ENCODE data around the gene DDX24. TPM values are rescaled to one million over a fixed set of nuclear protein-coding genes. Genes with fewer than 3 reads are reported as not detected.

DDX24 gene
- total RNA-seq, 2 experiments from 2014 or later, result 172 to 184 TPM

GRCh38 chr14:94056579-94057308, 24.3 kb downstream of the DDX24 start:
- peak; percentile 66 for ATAC-seq
- Mint-ChIP-seq H3K4me1 (ENCODE audit: low read depth) (peaks cover 67% of the 10 kb centered on the region), H3K9me3 (ENCODE audit: insufficient read depth) (no peaks in the 10 kb centered on the region), H3K4me3 (peak overlapping the region; percentile 37), H3K27me3 (ENCODE audit: low read depth) (no peaks in the 10 kb centered on the region), H3K36me3 (ENCODE audit: low read depth) (peaks cover 89% of the 10 kb centered on the region), H3K27ac (peak overlapping the region; percentile 71)
- DNase-seq, result peak; percentile 59
- POLR2A ChIA-PET, result interaction anchor here (1.3 to 1.6 kb wide), 2 partner anchors 24 to 94 kb away, joined by 3 to 5 read pairs; partner anchors contain the start of genes DDX24 and IFI27L1
- CTCF ChIA-PET, result interaction anchor here (0.9 to 4.6 kb wide), 14 partner anchors 11 to 125 kb away, joined by 3 to 28 read pairs (median 6); partner anchors contain the start of genes DDX24 and IFI27L1

GRCh38 chr14:94054936-94055335, 26.1 kb downstream of the DDX24 start:
- H3K36me3 Mint-ChIP-seq (ENCODE audit: low read depth), result peaks cover 89% of the 10 kb centered on the region
- peak overlapping the region; percentile 37 for H3K27ac Mint-ChIP-seq
- no peaks in the 10 kb centered on the region for H3K9me3 Mint-ChIP-seq (ENCODE audit: insufficient read depth)
- H3K4me3 Mint-ChIP-seq, result no peak overlapping the region
- ChIA-PET POLR2A (interaction anchor here (1.0 kb wide), 1 partner anchor 77 kb away, joined by 4 read pairs; no protein-coding TSS in a partner anchor), CTCF (interaction anchor here (1.1 to 4.2 kb wide), 5 partner anchors 12 to 118 kb away, joined by 3 to 23 read pairs (median 7); no protein-coding TSS in a partner anchor)
- no peak for ATAC-seq
- H3K4me1 Mint-ChIP-seq (ENCODE audit: low read depth), result peaks cover 67% of the 10 kb centered on the region
- DNase-seq, result no peak
- H3K27me3 Mint-ChIP-seq (ENCODE audit: low read depth), result no peaks in the 10 kb centered on the region

DNA sequence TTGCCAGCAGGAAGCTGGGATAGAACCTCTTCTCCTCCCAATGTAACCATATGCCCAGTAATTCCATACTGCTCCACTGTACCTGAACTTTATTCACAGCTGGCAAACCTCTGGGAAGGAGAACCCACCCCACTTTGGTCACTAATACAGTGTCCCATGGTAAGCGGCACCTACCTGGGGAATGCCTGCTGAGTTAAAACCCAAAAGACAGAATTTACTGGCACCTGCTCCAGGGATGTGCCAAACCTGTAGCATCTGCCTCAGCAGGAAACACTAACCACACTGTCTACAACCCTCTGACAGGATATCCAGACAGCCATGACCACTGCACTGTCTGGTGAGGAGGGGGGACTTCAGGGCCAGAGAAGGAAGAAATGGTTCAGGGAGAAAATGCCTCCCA, 26.6 kb downstream of the DDX24 start:
- H3K4me3 Mint-ChIP-seq, result no peak overlapping the region
- ATAC-seq (no peak), DNase-seq (peak; percentile 23)
- no peaks in the 10 kb centered on the region for H3K9me3 Mint-ChIP-seq (ENCODE audit: insufficient read depth)
- H3K27ac Mint-ChIP-seq, result peak overlapping the region; percentile 37
- ChIA-PET CTCF (interaction anchor here (1.1 to 4.2 kb wide), 6 partner anchors 18 to 118 kb away, joined by 3 to 23 read pairs (median 10); no protein-coding TSS in a partner anchor), POLR2A (interaction anchor here (1.0 kb wide), 1 partner anchor 76 kb away, joined by 4 read pairs; no protein-coding TSS in a partner anchor)
- no peaks in the 10 kb centered on the region for H3K27me3 Mint-ChIP-seq (ENCODE audit: low read depth)
- peaks cover 67% of the 10 kb centered on the region for H3K4me1 Mint-ChIP-seq (ENCODE audit: low read depth)
- peaks cover 87% of the 10 kb centered on the region for H3K36me3 Mint-ChIP-seq (ENCODE audit: low read depth)

- Mint-ChIP-seq H3K27ac (no peak overlapping the region), H3K9me3 (ENCODE audit: insufficient read depth) (no peaks in the 10 kb centered on the region), H3K4me3 (no peak overlapping the region), H3K27me3 (ENCODE audit: low read depth) (no peaks in the 10 kb centered on the region), H3K36me3 (ENCODE audit: low read depth) (peaks cover 84% of the 10 kb centered on the region), H3K4me1 (ENCODE audit: low read depth) (peaks cover 51% of the 10 kb centered on the region)
- DNase-seq, result no peak
- POLR2A ChIA-PET, result no interaction called here
- ATAC-seq, result no peak
- CTCF ChIA-PET, result interaction anchor here (1.8 to 7.2 kb wide), 5 partner anchors 16 to 113 kb away, joined by 5 to 52 read pairs (median 17); no protein-coding TSS in a partner anchor
Observed at GRCh38 chr14:94052662-94053061, 28.3 kb downstream of the DDX24 start.

DNA sequence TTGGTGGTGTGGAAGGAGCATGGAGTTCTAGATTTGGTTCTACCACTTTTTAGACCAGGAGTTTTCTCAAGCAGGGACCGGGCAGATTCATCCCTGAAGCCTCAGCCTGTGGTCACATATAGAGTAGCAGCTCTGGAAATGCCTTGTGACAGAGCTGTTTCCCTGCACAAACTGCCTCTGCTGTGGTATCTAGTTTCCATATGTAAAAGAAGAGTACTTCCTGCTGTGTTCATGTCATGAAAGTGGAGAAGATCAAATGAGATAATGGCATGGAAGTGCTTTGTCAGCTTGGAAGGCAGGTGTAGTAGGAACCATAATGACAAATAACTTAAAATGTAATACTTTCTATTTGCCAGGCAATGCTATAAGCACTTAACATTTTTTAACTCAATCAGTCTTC, 28.8 kb downstream of the DDX24 start:
- CTCF ChIA-PET, result interaction anchor here (0.8 to 7.2 kb wide), 11 partner anchors 14 to 129 kb away, joined by 3 to 52 read pairs (median 5); partner anchors contain the start of genes DDX24 and IFI27L1
- Mint-ChIP-seq H3K4me1 (ENCODE audit: low read depth) (peaks cover 46% of the 10 kb centered on the region), H3K9me3 (ENCODE audit: insufficient read depth) (no peaks in the 10 kb centered on the region), H3K36me3 (ENCODE audit: low read depth) (peaks cover 79% of the 10 kb centered on the region), H3K27ac (peak overlapping the region; percentile 7), H3K27me3 (ENCODE audit: low read depth) (no peaks in the 10 kb centered on the region), H3K4me3 (no peak overlapping the region)
- ATAC-seq (no peak), DNase-seq (no peak)
- POLR2A ChIA-PET, result interaction anchor here (0.9 kb wide), 1 partner anchor 27 kb away, joined by 3 read pairs; no protein-coding TSS in a partner anchor

- ATAC-seq (no peak), DNase-seq (no peak)
- Mint-ChIP-seq H3K27ac (peak overlapping the region; percentile 56), H3K9me3 (ENCODE audit: insufficient read depth) (no peaks in the 10 kb centered on the region), H3K4me1 (ENCODE audit: low read depth) (peaks cover 42% of the 10 kb centered on the region), H3K36me3 (ENCODE audit: low read depth) (peaks cover 76% of the 10 kb centered on the region), H3K4me3 (no peak overlapping the region), H3K27me3 (ENCODE audit: low read depth) (no peaks in the 10 kb centered on the region)
- ChIA-PET POLR2A (interaction anchor here (0.9 kb wide), 1 partner anchor 27 kb away, joined by 3 read pairs; no protein-coding TSS in a partner anchor), CTCF (interaction anchor here (0.8 to 7.2 kb wide), 14 partner anchors 12 to 129 kb away, joined by 3 to 52 read pairs (median 4); partner anchors contain the start of genes DDX24 and IFI27L1)
Observed at GRCh38 chr14:94051779-94052178, 29.2 kb downstream of the DDX24 start.

DNA sequence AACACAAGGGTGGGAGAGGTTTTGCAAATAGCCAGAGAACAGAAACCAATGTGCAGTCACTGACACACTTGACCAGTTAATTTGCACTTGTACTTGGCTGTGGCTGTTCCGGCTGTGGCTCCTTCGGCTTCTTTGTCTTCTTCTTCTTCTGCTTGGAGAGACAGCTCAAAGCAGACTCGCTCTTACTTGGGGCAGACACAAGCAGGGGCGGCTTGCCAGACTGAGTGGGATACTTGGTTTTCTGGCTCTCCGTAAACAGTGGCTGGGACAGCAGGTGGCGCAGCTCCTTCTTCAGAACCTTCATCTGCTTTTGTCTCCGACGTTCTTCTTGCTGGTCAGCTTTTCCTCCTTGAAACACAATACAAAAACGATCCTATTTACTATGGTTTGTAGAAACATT, 29.9 kb downstream of the DDX24 start:
- H3K27ac Mint-ChIP-seq, result peak overlapping the region; percentile 56
- no peaks in the 10 kb centered on the region for H3K27me3 Mint-ChIP-seq (ENCODE audit: low read depth)
- no peaks in the 10 kb centered on the region for H3K9me3 Mint-ChIP-seq (ENCODE audit: insufficient read depth)
- POLR2A ChIA-PET, result no interaction called here
- no peak overlapping the region for H3K4me3 Mint-ChIP-seq
- H3K36me3 Mint-ChIP-seq (ENCODE audit: low read depth), result peaks cover 69% of the 10 kb centered on the region
- peaks cover 35% of the 10 kb centered on the region for H3K4me1 Mint-ChIP-seq (ENCODE audit: low read depth)
- CTCF ChIA-PET, result interaction anchor here (0.8 to 7.2 kb wide), 13 partner anchors 13 to 128 kb away, joined by 3 to 52 read pairs (median 4); partner anchors contain the start of genes DDX24, IFI27L1 and OTUB2
- ATAC-seq, result no peak
- DNase-seq, result no peak

DNA sequence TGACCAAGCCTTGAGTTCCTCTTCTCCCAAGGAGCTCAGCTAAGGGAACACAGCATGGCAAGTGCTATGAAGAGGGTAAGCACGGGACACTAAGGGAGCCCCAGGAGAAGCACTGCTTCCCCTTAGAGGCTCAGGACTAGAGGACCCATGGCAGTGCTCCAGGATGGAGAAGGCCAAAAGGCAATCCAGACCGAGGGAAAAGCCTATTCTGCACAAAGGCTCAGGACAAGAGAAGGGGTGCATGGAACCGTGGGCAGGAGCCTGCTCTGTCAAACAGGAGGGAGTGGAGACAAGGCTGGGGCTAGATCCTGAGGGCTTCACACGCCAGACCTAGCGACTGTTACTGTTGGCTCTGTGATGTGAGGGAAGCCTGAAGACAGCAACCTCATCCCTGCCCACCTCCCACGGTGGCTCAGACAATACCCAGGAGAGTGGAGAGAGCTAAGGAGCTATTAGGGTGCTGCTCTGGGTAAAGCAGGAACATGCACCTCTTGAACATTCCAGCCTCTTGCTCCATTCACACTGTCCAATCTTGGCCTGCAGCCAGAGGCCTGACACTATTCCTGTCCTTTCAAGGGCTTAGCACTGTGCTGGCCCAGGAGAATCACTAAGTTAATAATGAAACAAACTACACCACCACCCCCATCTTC, 30.6 kb downstream of the DDX24 start:
- Mint-ChIP-seq H3K36me3 (ENCODE audit: low read depth) (peaks cover 67% of the 10 kb centered on the region), H3K27ac (no peak overlapping the region), H3K4me3 (no peak overlapping the region), H3K4me1 (ENCODE audit: low read depth) (peaks cover 35% of the 10 kb centered on the region), H3K27me3 (ENCODE audit: low read depth) (no peaks in the 10 kb centered on the region), H3K9me3 (ENCODE audit: insufficient read depth) (no peaks in the 10 kb centered on the region)
- no peak for ATAC-seq
- POLR2A ChIA-PET, result no interaction called here
- no peak for DNase-seq
- CTCF ChIA-PET, result interaction anchor here (0.7 to 7.2 kb wide), 6 partner anchors 14 to 92 kb away, joined by 3 to 52 read pairs (median 4); partner anchors contain the start of gene OTUB2

- H3K9me3 Mint-ChIP-seq (ENCODE audit: insufficient read depth), result no peaks in the 10 kb centered on the region
- no peaks in the 10 kb centered on the region for H3K27me3 Mint-ChIP-seq (ENCODE audit: low read depth)
- H3K36me3 Mint-ChIP-seq (ENCODE audit: low read depth), result peaks cover 63% of the 10 kb centered on the region
- no peak for DNase-seq
- H3K4me3 Mint-ChIP-seq, result no peak overlapping the region
- H3K4me1 Mint-ChIP-seq (ENCODE audit: low read depth), result peaks cover 28% of the 10 kb centered on the region
- CTCF ChIA-PET, result interaction anchor here (0.7 to 7.2 kb wide), 5 partner anchors 13 to 110 kb away, joined by 3 to 52 read pairs (median 4); no protein-coding TSS in a partner anchor
- no peak overlapping the region for H3K27ac Mint-ChIP-seq
- POLR2A ChIA-PET, result interaction anchor here (1.3 kb wide), 1 partner anchor 87 kb away, joined by 3 read pairs; no protein-coding TSS in a partner anchor
- no peak for ATAC-seq
Observed at GRCh38 chr14:94049625-94050023, 31.4 kb downstream of the DDX24 start.

DNA sequence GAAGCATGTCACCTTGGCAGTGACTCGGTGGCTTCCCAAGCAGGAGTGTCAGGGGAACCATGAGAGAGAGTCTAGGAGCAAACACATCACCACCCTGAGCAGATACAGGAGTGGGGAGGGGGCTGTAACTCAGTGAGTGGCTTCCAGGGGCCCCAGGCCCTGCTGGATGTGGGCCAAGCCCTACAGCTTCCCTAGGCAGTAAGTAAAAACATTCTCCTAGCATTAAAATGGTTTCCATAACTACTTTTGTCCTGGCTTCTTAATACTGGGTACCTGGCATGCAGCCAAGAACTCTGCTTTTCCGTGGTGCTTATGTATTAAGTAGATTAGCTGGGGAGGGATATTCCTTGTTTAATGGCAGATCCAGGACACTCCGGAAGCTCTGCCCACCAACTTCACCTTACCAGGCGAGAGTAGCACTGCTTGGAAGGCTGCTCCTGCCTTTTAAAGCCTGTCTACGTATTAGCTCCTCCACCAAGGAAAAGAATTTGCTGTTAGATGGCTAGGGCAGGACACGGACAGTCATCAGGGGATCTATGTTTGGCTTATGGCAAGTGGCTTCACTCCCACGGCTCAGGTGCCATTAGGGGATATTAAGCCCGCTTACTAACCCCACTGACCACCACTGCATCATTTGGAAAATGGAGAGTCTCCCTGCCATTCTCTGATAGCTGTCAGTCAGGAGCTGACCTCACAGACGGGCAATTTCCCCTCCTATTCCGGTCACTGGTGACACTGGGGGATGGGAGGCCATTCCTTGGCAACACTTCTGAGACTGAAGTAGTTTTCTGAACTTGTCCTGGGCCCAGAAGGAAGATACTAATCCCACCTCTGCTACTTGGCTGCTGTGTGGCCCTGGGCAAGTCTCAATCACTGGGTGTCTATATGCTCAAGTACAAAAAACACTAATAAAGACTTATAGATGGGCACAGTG, 32.0 kb downstream of the DDX24 start:
- H3K4me3 Mint-ChIP-seq, result no peak overlapping the region
- DNase-seq, result no peak
- no peak overlapping the region for H3K27ac Mint-ChIP-seq
- H3K27me3 Mint-ChIP-seq (ENCODE audit: low read depth), result no peaks in the 10 kb centered on the region
- H3K4me1 Mint-ChIP-seq (ENCODE audit: low read depth), result peaks cover 22% of the 10 kb centered on the region
- CTCF ChIA-PET, result interaction anchor here (0.7 to 7.2 kb wide), 5 partner anchors 12 to 109 kb away, joined by 3 to 52 read pairs (median 6); no protein-coding TSS in a partner anchor
- peaks cover 57% of the 10 kb centered on the region for H3K36me3 Mint-ChIP-seq (ENCODE audit: low read depth)
- H3K9me3 Mint-ChIP-seq (ENCODE audit: insufficient read depth), result no peaks in the 10 kb centered on the region
- POLR2A ChIA-PET, result interaction anchor here (1.3 kb wide), 1 partner anchor 88 kb away, joined by 3 read pairs; no protein-coding TSS in a partner anchor
- ATAC-seq, result no peak

Data from activated CD8-positive, alpha-beta T cell treated with anti-CD3 and anti-CD28 coated beads, Interleukin-2, amount 10 ng/mL, durations not matched to agents 7 days and 5 days (primary cell).